ENCODE data around the gene ASPN.

Gene ASPN

DNA sequence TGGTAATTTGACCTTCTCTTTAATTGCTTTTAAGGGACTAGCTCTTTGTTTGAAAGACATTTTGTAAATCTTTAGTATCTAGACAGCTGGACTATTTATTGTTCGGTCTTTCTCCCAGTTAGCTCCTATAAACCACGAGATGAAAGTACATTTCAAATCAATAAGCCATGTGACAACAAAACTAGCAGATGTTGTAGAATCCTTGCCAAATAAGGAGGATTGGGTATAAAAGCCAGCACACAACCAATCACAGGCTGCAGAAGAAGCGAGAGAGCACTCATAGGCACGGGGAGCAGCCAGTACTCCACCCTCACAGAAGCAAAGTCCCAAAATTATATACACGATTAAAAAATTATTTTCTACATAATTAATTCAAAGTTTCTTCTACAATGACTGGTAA, 50.0 kb downstream of the ASPN start:
- Histone ChIP-seq H3K27me3 (ENCODE audit: insufficient read depth, insufficient read length) (no peaks in the 10 kb centered on the region), H3K4me1 (ENCODE audit: insufficient read depth, insufficient read length) (no peaks in the 10 kb centered on the region), H3K9me3 (ENCODE audit: insufficient read depth, low read length) (no peaks in the 10 kb centered on the region), H3K36me3 (ENCODE audit: insufficient read depth, insufficient read length, low read length) (no peaks in the 10 kb centered on the region), H3K4me3 (ENCODE audit: insufficient read length, low read depth) (no peak overlapping the region), H3K9ac (ENCODE audit: insufficient read length, low read depth) (no peak overlapping the region)
- no peak for DNase-seq (ENCODE audit: low read depth, low spot score)
- no peak for TF ChIP-seq YY1 (IDR thresholded peaks at IDR 0.05; ENCODE audit: insufficient read depth, insufficient read length)

DNA sequence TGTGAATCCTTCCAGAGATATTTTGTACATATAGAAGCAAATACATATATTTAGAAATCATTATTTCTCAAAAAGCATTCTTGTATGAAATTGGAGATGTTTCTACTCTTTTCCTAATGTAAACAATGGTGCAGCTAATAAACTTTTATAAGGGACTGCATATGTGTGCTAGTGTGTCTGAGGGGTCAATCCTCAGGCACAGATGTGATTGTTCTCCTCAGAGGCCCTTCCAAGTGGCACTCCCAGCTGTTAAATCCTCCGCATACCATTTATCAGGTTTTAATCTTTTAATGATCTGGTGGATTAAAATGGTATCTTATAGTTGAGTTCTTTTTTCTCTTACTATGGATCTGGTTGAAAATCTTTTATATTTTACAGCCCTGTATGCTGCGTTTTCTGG, 52.5 kb downstream of the ASPN start:
- TF ChIP-seq YY1 (IDR thresholded peaks at IDR 0.05; ENCODE audit: insufficient read depth, insufficient read length) (no peak), ZNF274 (IDR thresholded peaks at IDR 0.05; ENCODE audit: low read depth, low read length) (no peak), SUZ12 (IDR thresholded peaks at IDR 0.05; ENCODE audit: extremely low read depth, insufficient read depth, insufficient read length) (no peak)
- Histone ChIP-seq H3K9ac (ENCODE audit: insufficient read length, low read depth) (no peak overlapping the region), H3K36me3 (ENCODE audit: insufficient read depth, insufficient read length, low read length) (no peaks in the 10 kb centered on the region), H3K4me1 (ENCODE audit: insufficient read depth, insufficient read length) (no peaks in the 10 kb centered on the region), H3K4me3 (ENCODE audit: insufficient read length, low read depth) (no peak overlapping the region), H3K27me3 (ENCODE audit: insufficient read depth, insufficient read length) (no peaks in the 10 kb centered on the region), H3K9me3 (ENCODE audit: insufficient read depth, low read length) (no peaks in the 10 kb centered on the region)
- no peak for DNase-seq (ENCODE audit: low read depth, low spot score)

DNA sequence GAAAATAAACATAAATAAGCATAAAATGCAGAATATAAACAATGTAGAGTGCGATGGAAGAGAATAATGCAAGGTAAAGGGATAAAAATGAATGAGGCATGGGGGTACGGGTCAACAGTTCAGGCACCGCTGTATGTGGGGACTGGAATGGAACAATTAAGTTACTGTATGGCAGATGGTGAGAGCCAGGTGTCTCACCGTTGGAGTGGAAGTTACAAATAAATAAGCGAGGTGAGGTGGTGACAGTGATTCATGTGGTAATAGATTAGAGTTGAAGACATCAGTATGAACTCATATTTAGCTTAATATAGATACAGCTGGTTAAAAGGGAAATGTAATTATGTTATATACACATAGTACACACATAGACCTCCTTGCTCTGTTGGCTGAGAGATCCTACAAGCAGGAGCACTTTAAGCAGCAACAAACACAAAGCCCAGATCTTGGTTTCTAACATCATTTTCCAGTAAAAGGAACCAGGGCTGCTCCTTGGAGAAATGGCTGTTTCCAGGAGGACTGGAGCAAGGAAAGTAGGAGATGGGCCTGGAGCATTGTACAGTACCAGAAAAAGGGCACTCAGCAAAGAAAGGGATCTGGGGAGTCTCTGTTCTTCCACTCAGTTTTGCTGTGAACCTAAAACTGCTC, 55.7 kb downstream of the ASPN start:
- no peak for TF ChIP-seq SUZ12 (IDR thresholded peaks at IDR 0.05; ENCODE audit: extremely low read depth, insufficient read depth, insufficient read length)
- no peak for TF ChIP-seq ZNF274 (IDR thresholded peaks at IDR 0.05; ENCODE audit: low read depth, low read length)
- TF ChIP-seq YY1 (IDR thresholded peaks at IDR 0.05; ENCODE audit: insufficient read depth, insufficient read length): no peak
- H3K4me1 ChIP-seq (ENCODE audit: insufficient read depth, insufficient read length): no peaks in the 10 kb centered on the region
- no peak overlapping the region for H3K9ac ChIP-seq (ENCODE audit: insufficient read length, low read depth)
- H3K4me3 ChIP-seq (ENCODE audit: insufficient read length, low read depth): no peak overlapping the region
- no peaks in the 10 kb centered on the region for H3K9me3 ChIP-seq (ENCODE audit: insufficient read depth, low read length)
- no peaks in the 10 kb centered on the region for H3K27me3 ChIP-seq (ENCODE audit: insufficient read depth, insufficient read length)
- H3K36me3 ChIP-seq (ENCODE audit: insufficient read depth, insufficient read length, low read length): no peaks in the 10 kb centered on the region
- DNase-seq (ENCODE audit: low read depth, low spot score): no peak

DNA sequence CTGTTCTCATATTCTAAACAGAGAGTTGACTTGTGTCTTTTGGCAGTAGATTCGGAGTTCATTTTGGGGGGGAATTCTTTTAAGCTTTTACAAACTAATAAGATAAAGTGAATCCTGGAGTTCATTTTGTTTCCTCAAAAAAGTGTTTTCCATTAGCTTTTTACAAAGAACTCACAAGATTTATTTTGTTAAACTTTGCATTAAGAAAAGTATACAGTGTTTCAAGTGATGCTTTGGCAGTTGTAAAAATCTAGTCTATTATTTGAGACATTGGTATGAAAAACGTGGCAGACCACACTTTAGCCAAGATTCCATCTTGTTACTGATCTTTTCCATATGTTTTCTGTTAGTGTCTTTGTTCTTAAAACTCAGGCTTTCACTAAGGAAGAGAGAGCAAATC, 56.8 kb downstream of the ASPN start:
- DNase-seq (ENCODE audit: low read depth, low spot score): no peak
- Histone ChIP-seq H3K4me3 (ENCODE audit: insufficient read length, low read depth) (no peak overlapping the region), H3K27me3 (ENCODE audit: insufficient read depth, insufficient read length) (no peaks in the 10 kb centered on the region), H3K36me3 (ENCODE audit: insufficient read depth, insufficient read length, low read length) (no peaks in the 10 kb centered on the region), H3K9ac (ENCODE audit: insufficient read length, low read depth) (no peak overlapping the region), H3K4me1 (ENCODE audit: insufficient read depth, insufficient read length) (no peaks in the 10 kb centered on the region), H3K9me3 (ENCODE audit: insufficient read depth, low read length) (no peaks in the 10 kb centered on the region)
- TF ChIP-seq SUZ12 (IDR thresholded peaks at IDR 0.05; ENCODE audit: extremely low read depth, insufficient read depth, insufficient read length): no peak
- no peak for TF ChIP-seq ZNF274 (IDR thresholded peaks at IDR 0.05; ENCODE audit: low read depth, low read length)

DNA sequence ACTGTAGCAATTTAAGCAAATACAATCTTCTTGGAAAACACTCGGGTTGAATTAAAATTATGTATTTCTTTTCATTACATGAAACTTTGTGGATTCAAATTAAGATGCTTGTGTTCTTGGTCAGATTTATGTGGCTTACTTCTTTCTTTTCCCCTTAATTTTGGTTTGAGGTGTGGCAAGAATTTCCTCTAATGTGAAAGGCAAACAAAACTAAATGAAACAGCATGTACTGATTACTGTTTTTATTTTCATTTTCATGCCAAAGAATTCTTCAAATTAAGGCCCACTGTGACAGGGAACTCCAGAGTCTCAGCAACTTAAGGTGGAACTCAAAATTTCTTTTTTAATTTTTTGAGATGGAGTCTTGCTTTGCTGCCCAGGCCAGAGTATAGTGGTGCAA, 58.0 kb downstream of the ASPN start, which contains the start of gene OMD:
TSS of gene OMD (minus strand) at position 132 of the 400 bp plus-strand sequence. CDS start 6,913 bp downstream, outside the sequence.
- H3K9me3 ChIP-seq (ENCODE audit: insufficient read depth, low read length): no peaks in the 10 kb centered on the region
- H3K4me3 ChIP-seq (ENCODE audit: insufficient read length, low read depth): no peak within 1 kb of the TSS
- H3K4me1 ChIP-seq (ENCODE audit: insufficient read depth, insufficient read length): no peaks in the 10 kb centered on the region
- DNase-seq (ENCODE audit: low read depth, low spot score): no peak
- H3K27me3 ChIP-seq (ENCODE audit: insufficient read depth, insufficient read length): no peaks in the 10 kb centered on the region
- H3K36me3 ChIP-seq (ENCODE audit: insufficient read depth, insufficient read length, low read length): no peaks in the 10 kb centered on the region
- TF ChIP-seq YY1 (IDR thresholded peaks at IDR 0.05; ENCODE audit: insufficient read depth, insufficient read length) (no peak), ZNF274 (IDR thresholded peaks at IDR 0.05; ENCODE audit: low read depth, low read length) (no peak), SUZ12 (IDR thresholded peaks at IDR 0.05; ENCODE audit: extremely low read depth, insufficient read depth, insufficient read length) (no peak)
- H3K9ac ChIP-seq (ENCODE audit: insufficient read length, low read depth): no peak within 1 kb of the TSS

DNA sequence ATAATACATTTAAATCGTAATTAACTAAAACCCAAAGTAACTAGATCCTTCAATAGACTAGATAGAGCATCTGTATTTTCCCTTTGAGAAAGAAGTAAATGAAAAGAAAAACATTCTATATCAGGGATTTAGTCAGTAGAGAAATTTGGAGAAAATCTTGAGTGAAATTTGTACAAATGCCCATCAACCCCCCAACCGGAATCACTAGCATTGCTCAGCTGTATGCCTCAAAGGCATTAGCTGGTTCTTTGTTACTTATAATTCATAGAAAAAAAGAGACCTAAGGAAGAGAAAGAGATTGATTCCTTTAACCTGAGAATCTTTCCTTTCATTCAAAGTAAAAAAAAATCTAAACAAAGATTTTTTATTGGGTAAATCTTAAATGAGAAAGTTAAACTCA, 58.7 kb downstream of the ASPN start:
- DNase-seq (ENCODE audit: low read depth, low spot score): no peak
- Histone ChIP-seq H3K27me3 (ENCODE audit: insufficient read depth, insufficient read length) (no peaks in the 10 kb centered on the region), H3K4me3 (ENCODE audit: insufficient read length, low read depth) (no peak overlapping the region), H3K9ac (ENCODE audit: insufficient read length, low read depth) (no peak overlapping the region), H3K36me3 (ENCODE audit: insufficient read depth, insufficient read length, low read length) (no peaks in the 10 kb centered on the region), H3K4me1 (ENCODE audit: insufficient read depth, insufficient read length) (no peaks in the 10 kb centered on the region), H3K9me3 (ENCODE audit: insufficient read depth, low read length) (no peaks in the 10 kb centered on the region)
- TF ChIP-seq YY1 (IDR thresholded peaks at IDR 0.05; ENCODE audit: insufficient read depth, insufficient read length): no peak
- no peak for TF ChIP-seq SUZ12 (IDR thresholded peaks at IDR 0.05; ENCODE audit: extremely low read depth, insufficient read depth, insufficient read length)
- TF ChIP-seq ZNF274 (IDR thresholded peaks at IDR 0.05; ENCODE audit: low read depth, low read length): no peak

DNA sequence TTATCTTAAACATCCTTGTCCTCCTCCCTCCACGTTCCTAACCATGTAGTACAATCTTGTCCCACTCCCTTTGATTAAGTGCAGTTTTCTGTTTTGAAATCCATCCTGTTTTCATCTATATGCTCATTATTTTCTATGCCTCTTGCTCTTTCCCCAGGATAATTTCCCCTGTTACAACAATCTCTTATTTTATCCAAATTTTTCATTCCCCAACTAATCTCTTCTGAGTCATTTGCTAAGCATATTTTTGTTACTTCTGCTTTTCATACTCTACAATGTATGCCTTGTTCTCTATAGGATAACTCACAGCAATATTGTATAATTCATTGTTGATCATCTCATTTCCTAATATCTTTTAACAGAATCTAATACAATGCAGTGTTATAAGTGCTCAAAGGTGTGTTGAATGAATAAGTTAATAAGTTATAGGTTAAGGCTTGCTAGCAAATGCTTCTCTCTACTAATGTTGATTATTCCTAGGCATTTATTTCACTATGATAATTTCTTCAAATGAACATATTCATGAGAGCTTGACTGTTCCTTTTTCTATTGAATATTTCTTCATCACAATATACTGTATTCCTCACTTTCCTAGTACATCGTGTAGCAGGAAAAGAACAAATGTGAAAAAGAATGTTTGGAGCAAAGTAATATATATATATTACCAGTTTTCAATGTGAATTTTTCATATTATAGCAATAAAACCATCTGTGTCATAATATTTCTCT, 59.5 kb downstream of the ASPN start:
- Histone ChIP-seq H3K36me3 (ENCODE audit: insufficient read depth, insufficient read length, low read length) (no peaks in the 10 kb centered on the region), H3K27me3 (ENCODE audit: insufficient read depth, insufficient read length) (no peaks in the 10 kb centered on the region), H3K4me1 (ENCODE audit: insufficient read depth, insufficient read length) (no peaks in the 10 kb centered on the region), H3K9ac (ENCODE audit: insufficient read length, low read depth) (no peak overlapping the region), H3K4me3 (ENCODE audit: insufficient read length, low read depth) (no peak overlapping the region), H3K9me3 (ENCODE audit: insufficient read depth, low read length) (no peaks in the 10 kb centered on the region)
- no peak for DNase-seq (ENCODE audit: low read depth, low spot score)
- TF ChIP-seq SUZ12 (IDR thresholded peaks at IDR 0.05; ENCODE audit: extremely low read depth, insufficient read depth, insufficient read length) (no peak), YY1 (IDR thresholded peaks at IDR 0.05; ENCODE audit: insufficient read depth, insufficient read length) (no peak), ZNF274 (IDR thresholded peaks at IDR 0.05; ENCODE audit: low read depth, low read length) (no peak)

Measured in NT2/D1 (cell line).